Naive thymus-derived CD8-positive, alpha-beta T cell (primary cell): Measurements from ENCODE around the gene GOLGA8T. TPM values are rescaled to one million over a fixed set of nuclear protein-coding genes. Genes with fewer than 3 reads are reported as not detected.
"Not testable (repeated sequence)": the region's sequence is repeated elsewhere in the genome, so short reads cannot be mapped to it uniquely, and the experiment has no call there.

ENCODE experiments used
- ATAC-seq, 2 donors: fragments of 150-1000 bp; cut with Tn5 transposase in 1 of 2; sonication (Bioruptor Pico), chemical (Tn5 transposase) in 1 of 2; 1 replicate in 1 of 2; 2 replicates in 1 of 2; pipeline ENCODE4 v1.10.0; 2021; ENCODE audit warnings: mild to moderate bottlenecking in 2 of 2, moderate library complexity in 2 of 2
- POLR2A ChIA-PET: fragments of 350-600 bp; sonication (Branson Sonifier 250); formaldehyde crosslinking; loops from one replicate; lab custom pipeline; 2021; ENCODE audit warnings: antibody characterized with exemption; lab: Charles Lee
- DNase-seq, 10 donors: peaks; one replicate each; pipeline versions ENCODE4 v3.0.0 to v3.0.0-alpha.2; 2020 to 2022
- H3K27ac Mint-ChIP-seq, 10 donors: one replicate each; pipeline ENCODE4 v1.8.0; 2020 to 2022; ENCODE audit warnings: mild to moderate bottlenecking in 10 of 10, mixed read lengths in 10 of 10, moderate library complexity in 4 of 10, inconsistent platforms in 1 of 10
- H3K27me3 Mint-ChIP-seq, 5 donors: one replicate each; pipeline ENCODE4 v1.8.0; 2021 to 2022; ENCODE audit warnings: mixed read lengths in 5 of 5
- H3K36me3 Mint-ChIP-seq, 3 donors: one replicate each; pipeline ENCODE4 v1.8.0; 2020 to 2022; ENCODE audit warnings: mixed read lengths in 3 of 3, mild to moderate bottlenecking in 2 of 3, inconsistent platforms in 1 of 3
- H3K4me1 Mint-ChIP-seq, 4 donors: one replicate each; pipeline ENCODE4 v1.8.0; 2021 to 2022; ENCODE audit warnings: mixed read lengths in 4 of 4
- H3K4me3 Mint-ChIP-seq, 10 donors: one replicate each; pipeline ENCODE4 v1.8.0; 2020 to 2022; ENCODE audit warnings: mild to moderate bottlenecking in 10 of 10, mixed read lengths in 10 of 10, moderate library complexity in 6 of 10, inconsistent platforms in 1 of 10
- H3K9me3 Mint-ChIP-seq, 9 donors: one replicate each; pipeline ENCODE4 v1.8.0; 2020 to 2022; ENCODE audit warnings: mixed read lengths in 9 of 9, mild to moderate bottlenecking in 3 of 9, inconsistent platforms in 1 of 9, moderate library complexity in 1 of 9
- polyA plus RNA-seq, 3 donors: library from polyadenylated mRNA; unstranded; fragments of 300-500 nt; fragmentation: Illumina TruSeq; gene quantifications; one replicate each; pipeline ENCODE4 v1.2.3, GENCODE V29; 2021
- total RNA-seq, 8 experiments: library from RNA in 2 of 8; stranded (reverse) in 2 of 8; gene quantifications; one replicate each; pipeline ENCODE4 v1.2.3 and lab custom pipeline; 2021 to 2026

GOLGA8T gene
- total and polyA plus RNA-seq, 5 experiments from 2014 or later, result not detected

DNA sequence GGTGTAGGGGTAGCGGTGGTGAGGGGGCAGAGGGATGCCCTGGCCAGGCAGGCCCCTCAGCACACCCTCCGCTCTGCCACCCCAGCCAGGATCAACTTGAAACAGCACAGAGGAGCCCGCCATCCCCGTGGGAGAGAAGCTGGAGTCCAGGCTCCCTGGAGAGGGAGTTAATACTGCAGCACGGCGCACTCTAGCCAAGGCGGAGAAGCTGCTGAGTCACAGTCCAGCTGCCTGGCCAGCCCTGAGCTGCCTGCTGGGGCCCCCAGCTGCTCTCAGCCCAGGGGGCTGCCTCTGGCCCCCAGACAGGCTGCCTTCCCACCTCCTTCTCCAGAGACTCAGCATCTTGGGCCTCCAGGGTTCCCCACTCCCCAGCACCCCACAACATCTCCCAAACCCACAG lies 36.6 kb downstream of the GOLGA8T start:
- DNase-seq, ATAC-seq, H3K36me3 Mint-ChIP-seq, H3K4me3 Mint-ChIP-seq, H3K27me3 Mint-ChIP-seq, POLR2A ChIA-PET, H3K4me1 Mint-ChIP-seq, H3K27ac Mint-ChIP-seq, H3K9me3 Mint-ChIP-seq: not testable (repeated sequence)

DNA sequence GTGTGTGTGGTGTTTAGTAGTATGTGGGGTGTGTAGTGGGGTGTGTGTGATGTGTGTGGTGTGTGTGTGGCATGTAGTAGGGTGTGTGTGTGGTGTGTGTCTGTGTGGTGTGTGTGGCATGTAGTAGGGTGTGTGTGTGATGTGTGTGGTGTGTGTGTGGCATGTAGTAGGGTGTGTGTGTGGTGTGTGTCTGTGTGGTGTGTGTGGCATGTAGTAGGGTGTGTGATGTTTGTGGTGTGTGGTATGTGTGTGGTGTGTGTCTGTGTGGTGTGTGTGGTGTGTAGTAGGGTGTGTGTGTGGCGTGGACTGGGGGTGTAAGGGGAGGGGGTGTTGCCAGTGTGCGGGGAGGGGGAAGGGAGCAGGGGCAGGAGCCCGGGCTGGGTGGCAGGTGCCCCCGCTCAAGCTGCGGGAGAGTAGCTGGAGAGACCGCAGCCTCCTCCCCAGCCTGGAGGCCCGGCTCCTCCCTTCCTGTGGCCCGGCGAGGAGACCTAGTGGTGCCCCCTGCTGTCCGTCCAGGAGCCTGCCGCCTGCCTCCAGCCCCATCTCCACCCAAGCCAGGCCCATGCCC lies 38.3 kb downstream of the GOLGA8T start:
- H3K36me3 Mint-ChIP-seq, result not testable (repeated sequence)

DNA sequence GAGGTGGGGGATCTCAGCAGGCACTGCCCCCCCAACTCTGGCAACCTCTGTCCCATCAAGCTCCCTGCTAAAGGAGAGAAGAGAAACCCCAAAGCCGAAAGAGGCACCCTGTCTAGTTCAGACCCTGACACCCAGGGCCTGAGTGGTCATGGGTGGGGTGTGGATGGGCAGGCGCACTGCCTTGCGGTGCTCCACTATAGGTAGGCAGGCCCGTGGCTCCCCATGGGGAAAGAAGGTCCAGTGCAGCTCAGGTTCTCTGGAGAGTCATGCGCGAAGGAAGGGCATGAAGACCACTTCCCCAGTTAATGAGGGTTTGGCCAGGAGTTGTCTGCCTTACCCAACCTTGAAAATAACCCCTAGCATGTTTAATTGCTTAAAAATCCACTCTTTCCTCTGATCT lies 40.4 kb downstream of the GOLGA8T start:
- H3K36me3 Mint-ChIP-seq, POLR2A ChIA-PET, DNase-seq, H3K27me3 Mint-ChIP-seq, H3K4me1 Mint-ChIP-seq, H3K27ac Mint-ChIP-seq, H3K9me3 Mint-ChIP-seq, ATAC-seq: not testable (repeated sequence)
- H3K4me3 Mint-ChIP-seq, result peak overlapping the region in 1 of 10 donors; percentile 30

More for the DNA sequence above, 38.3 kb downstream of the GOLGA8T start:
- Mint-ChIP-seq H3K27ac (peak overlapping the region in 6 of 10 donors; percentile 20 to 52 (median 35)), H3K4me3 (peak overlapping the region in 3 of 10 donors; percentile 2 to 58 (median 20))
- H3K9me3 Mint-ChIP-seq, POLR2A ChIA-PET, H3K27me3 Mint-ChIP-seq, H3K4me1 Mint-ChIP-seq: not testable (repeated sequence)
- peak; percentile 73 to 77 for ATAC-seq
- peak in 9 of 10 donors; percentile 41 to 77 (median 63) for DNase-seq

DNA sequence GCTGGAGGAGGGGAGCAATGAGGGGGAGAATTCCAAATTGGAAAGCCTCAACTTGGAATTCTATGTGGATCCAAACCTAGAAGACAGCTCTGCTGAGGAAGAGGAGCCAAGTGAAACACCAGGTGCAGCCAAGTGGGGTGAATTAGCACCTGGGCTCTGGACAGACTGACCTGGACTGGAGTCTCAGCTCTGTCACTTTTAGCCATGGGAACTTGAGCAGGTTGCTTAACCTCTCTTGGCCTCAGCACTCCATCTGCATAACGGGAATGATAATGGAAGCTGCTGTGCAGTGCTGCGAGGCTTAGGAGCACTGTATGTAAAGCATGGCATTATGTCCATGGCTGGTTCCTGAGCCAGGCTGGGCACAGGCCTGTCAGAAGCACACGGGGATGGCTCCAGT lies 41.8 kb downstream of the GOLGA8T start:
- H3K4me3 Mint-ChIP-seq, H3K27ac Mint-ChIP-seq, DNase-seq, POLR2A ChIA-PET, H3K4me1 Mint-ChIP-seq, H3K27me3 Mint-ChIP-seq, ATAC-seq, H3K9me3 Mint-ChIP-seq, H3K36me3 Mint-ChIP-seq: not testable (repeated sequence)

DNA sequence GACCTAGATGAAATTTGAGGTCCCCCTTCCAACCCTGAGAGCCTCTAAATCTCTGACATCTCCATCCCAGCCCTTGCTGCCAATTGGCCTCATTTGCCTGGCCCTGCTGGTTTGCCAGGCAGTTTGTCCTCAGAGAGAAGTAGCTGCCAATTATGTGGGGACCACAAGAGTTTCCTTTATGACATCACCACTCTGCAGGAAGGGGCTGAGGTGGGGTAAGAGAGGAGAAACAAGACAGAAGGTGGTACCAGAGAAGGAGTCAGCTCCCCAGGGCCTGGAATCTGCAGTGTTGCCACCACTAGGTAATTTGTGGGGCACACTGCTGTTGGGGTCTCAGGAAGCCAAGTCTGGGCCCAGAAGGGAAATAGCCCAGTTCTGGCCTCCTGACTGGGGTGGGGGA lies 45.0 kb downstream of the GOLGA8T start:
- POLR2A ChIA-PET, H3K4me3 Mint-ChIP-seq: not testable (repeated sequence)

DNA sequence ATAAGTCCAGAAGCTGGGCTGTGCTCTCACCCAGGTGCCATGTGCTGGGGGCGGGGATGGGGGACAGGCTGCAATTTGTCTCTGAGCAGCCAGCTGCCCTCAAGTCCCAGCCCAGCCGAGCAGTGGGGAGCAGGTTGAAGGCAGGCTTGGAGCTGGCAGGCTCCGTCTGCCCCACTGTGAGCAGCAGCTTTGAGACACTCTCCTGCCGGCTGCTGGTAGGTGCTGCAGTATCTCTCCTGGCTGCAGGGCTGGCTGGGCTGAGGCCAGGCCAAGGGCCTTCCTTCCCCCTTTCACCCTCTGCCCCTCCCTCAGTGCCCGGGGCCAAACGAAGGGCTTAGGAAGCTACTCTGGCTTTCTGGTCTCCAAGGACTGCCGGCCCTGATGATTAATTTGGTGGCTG lies 50.6 kb downstream of the GOLGA8T start:
- not testable (repeated sequence) for H3K4me1 Mint-ChIP-seq, ATAC-seq, H3K4me3 Mint-ChIP-seq

More for the DNA sequence above, 45.0 kb downstream of the GOLGA8T start:
- not testable (repeated sequence) for H3K36me3 Mint-ChIP-seq, H3K9me3 Mint-ChIP-seq, H3K4me1 Mint-ChIP-seq, H3K27ac Mint-ChIP-seq, DNase-seq, H3K27me3 Mint-ChIP-seq
- peak; percentile 68 to 71 for ATAC-seq

GRCh38 chr15:30187429-30187828 lies 52.6 kb downstream of the GOLGA8T start:
- H3K4me3 Mint-ChIP-seq, DNase-seq, POLR2A ChIA-PET, H3K9me3 Mint-ChIP-seq, H3K27me3 Mint-ChIP-seq, H3K36me3 Mint-ChIP-seq, H3K27ac Mint-ChIP-seq, H3K4me1 Mint-ChIP-seq, ATAC-seq: not testable (repeated sequence)

More for the DNA sequence above, 50.6 kb downstream of the GOLGA8T start:
- H3K27me3 Mint-ChIP-seq, H3K36me3 Mint-ChIP-seq, DNase-seq, H3K9me3 Mint-ChIP-seq, POLR2A ChIA-PET, H3K27ac Mint-ChIP-seq: not testable (repeated sequence)

GRCh38 chr15:30189754-30190153 lies 54.9 kb downstream of the GOLGA8T start:
- POLR2A ChIA-PET, result not testable (repeated sequence)

GRCh38 chr15:30191143-30191542 lies 56.3 kb downstream of the GOLGA8T start:
- H3K4me1 Mint-ChIP-seq, H3K27me3 Mint-ChIP-seq, H3K27ac Mint-ChIP-seq, POLR2A ChIA-PET, H3K4me3 Mint-ChIP-seq, DNase-seq, H3K36me3 Mint-ChIP-seq, ATAC-seq, H3K9me3 Mint-ChIP-seq: not testable (repeated sequence)

More at GRCh38 chr15:30189754-30190153, 54.9 kb downstream of the GOLGA8T start:
- H3K27me3 Mint-ChIP-seq, DNase-seq, H3K36me3 Mint-ChIP-seq, H3K4me1 Mint-ChIP-seq, H3K27ac Mint-ChIP-seq, ATAC-seq, H3K9me3 Mint-ChIP-seq: not testable (repeated sequence)
- H3K4me3 Mint-ChIP-seq, result peak overlapping the region in 1 of 10 donors; percentile 10

- H3K4me3 Mint-ChIP-seq, result peak overlapping the region in 7 of 10 donors; percentile 19 to 67 (median 43)
- ATAC-seq, result peak in 1 of 2 donors; percentile 16
- H3K9me3 Mint-ChIP-seq, H3K27ac Mint-ChIP-seq, H3K36me3 Mint-ChIP-seq, H3K27me3 Mint-ChIP-seq, POLR2A ChIA-PET, DNase-seq, H3K4me1 Mint-ChIP-seq: not testable (repeated sequence)
Measured at GRCh38 chr15:30191639-30192038, 56.8 kb downstream of the GOLGA8T start.

- POLR2A ChIA-PET, result not testable (repeated sequence)
- DNase-seq, result peak in 1 of 10 donors; percentile 10
Measured at GRCh38 chr15:30192119-30192745, 57.4 kb downstream of the GOLGA8T start.

DNA sequence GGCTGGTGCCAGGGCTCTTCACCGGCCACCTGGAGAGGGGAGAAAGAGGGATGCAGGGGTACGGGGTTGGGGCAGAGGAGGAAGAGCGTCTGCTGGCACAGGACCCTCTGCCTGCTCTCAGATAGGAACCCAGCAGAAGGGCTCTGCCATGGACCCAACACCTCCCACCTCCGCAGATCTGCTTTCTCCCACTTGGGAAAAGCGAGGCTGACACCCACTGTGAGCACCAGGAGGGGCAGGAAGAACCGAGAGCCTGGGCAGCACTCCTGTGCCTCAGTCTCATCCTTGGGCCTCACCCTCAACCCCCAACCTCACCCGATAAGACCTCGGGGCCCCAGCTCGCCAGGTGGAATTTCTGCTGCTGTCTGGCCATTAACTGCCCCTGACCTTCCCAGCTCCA lies 58.0 kb downstream of the GOLGA8T start:
- H3K4me3 Mint-ChIP-seq, ATAC-seq, H3K36me3 Mint-ChIP-seq, H3K4me1 Mint-ChIP-seq, H3K27ac Mint-ChIP-seq, DNase-seq, H3K9me3 Mint-ChIP-seq, H3K27me3 Mint-ChIP-seq, POLR2A ChIA-PET: not testable (repeated sequence)

More at GRCh38 chr15:30192119-30192745, 57.4 kb downstream of the GOLGA8T start:
- H3K4me3 Mint-ChIP-seq, result peak overlapping the region in 5 of 10 donors; percentile 40 to 72 (median 45)
- H3K27me3 Mint-ChIP-seq, H3K4me1 Mint-ChIP-seq, H3K27ac Mint-ChIP-seq, H3K36me3 Mint-ChIP-seq, H3K9me3 Mint-ChIP-seq: not testable (repeated sequence)
- peak; percentile 65 to 81 for ATAC-seq
